Gastrocnemius medialis (tissue), 4 donors: Measurements from ENCODE around the gene ZSWIM1. TPM values are rescaled to one million over a fixed set of nuclear protein-coding genes. Genes with fewer than 3 reads are reported as not detected.
"Not testable (repeated sequence)": the region's sequence is repeated elsewhere in the genome, so short reads cannot be mapped to it uniquely, and the experiment has no call there.

Experiments
- ATAC-seq, 2 donors: fragments of 150-250 bp; one replicate each; pipeline ENCODE4 v1.9.1; 2016
- DNase-seq, 2 donors: peaks; one replicate each; pipeline ENCODE4 v3.0.0-alpha.2; 2019
- H3K27ac ChIP-seq, 4 donors: fragments of 200-600 bp; sonication (generic); 1 replicate in 1 of 4; 2 replicates in 3 of 4; pipeline ENCODE4 v1.5.1; 2016 to 2018; ENCODE audit warnings: mild to moderate bottlenecking in 2 of 4, moderate library complexity in 1 of 4
- H3K27me3 ChIP-seq, 3 donors: fragments of 200-600 bp; sonication (generic) in 2 of 3; 1 replicate in 1 of 3; 2 replicates in 2 of 3; pipeline versions ENCODE4 v1.5.1 to v1.6.0; 2016 to 2019; ENCODE audit warnings: mild to moderate bottlenecking in 1 of 3, moderate library complexity in 1 of 3
- H3K36me3 ChIP-seq, 2 donors: fragments of 200-600 bp; sonication (generic) in 1 of 2; one replicate each; pipeline ENCODE4 v1.5.1; 2017 to 2018
- H3K4me1 ChIP-seq, 2 donors: fragments of 200-600 bp; sonication (generic) in 1 of 2; one replicate each; pipeline ENCODE4 v1.5.1; 2016 to 2017; ENCODE audit warnings: mild to moderate bottlenecking in 2 of 2
- H3K4me3 ChIP-seq, 4 donors: fragments of 200-600 bp; sonication (generic) in 3 of 4; 1 replicate in 1 of 4; 2 replicates in 3 of 4; pipeline ENCODE4 v1.5.1; 2016 to 2019; ENCODE audit warnings: mild to moderate bottlenecking in 2 of 4
- H3K9me3 ChIP-seq, 3 donors: fragments of 200-600 bp; sonication (generic) in 2 of 3; 1 replicate in 1 of 3; 2 replicates in 2 of 3; pipeline ENCODE4 v1.5.1; 2016 to 2019
- POLR2A ChIP-seq, 2 donors: fragments of 450-650 bp; IDR thresholded peaks; one replicate each; pipeline ENCODE4 v1.6.1; 2017; ENCODE audit warnings: antibody characterized with exemption in 2 of 2, mild to moderate bottlenecking in 2 of 2, moderate library complexity in 2 of 2
- in situ Hi-C, 4 donors: fragments of 200-750 bp; cut with MboI; loops; one replicate each; pipeline versions ENCODE4 v1.15.0 to v1.8.0; 2017; ENCODE audit warnings: low sequenced_read_pairs in 4 of 4
- intact Hi-C: fragments of 100-400 bp; cut with DNase I; formaldehyde crosslinking; loops from one replicate; pipeline ENCODE4 v1.15.1; 2023; ENCODE audit warnings: low total_unique reads
- total RNA-seq, 4 donors: library from RNA; depleted of rRNA; stranded (reverse); fragments of >200 nt; gene quantifications; one replicate each; pipeline versions ENCODE4 v1.1.0 to v1.2.3, GENCODE V29; 2016
- TF ChIP-seq, protein P1 (sequence below), 5 experiments: fragments of 450-650 bp in 3 of 5; fragments of 200-600 bp in 2 of 5; sonication (generic) in 2 of 5; IDR thresholded peaks in 4 of 5; conservative IDR thresholded peaks in 1 of 5; 1 replicate in 4 of 5; 2 replicates in 1 of 5; pipeline ENCODE4 v1.5.1; 2016 to 2019; ENCODE audit warnings: antibody characterized with exemption in 5 of 5, mild to moderate bottlenecking in 3 of 5, moderate library complexity in 3 of 5

Gene ZSWIM1
- total RNA-seq, 4 donors from 2014 or later: 5.7 to 8.5 (median 6.9) TPM

GRCh38 chr20:45867819-45868176, 13.2 kb upstream of the ZSWIM1 start:
- in situ Hi-C loops (no loop called here), intact Hi-C loops (no loop called here)
- ATAC-seq (no peak), DNase-seq (no peak)
- no peaks in the 10 kb centered on the region for H3K27me3 ChIP-seq
- no peaks in the 10 kb centered on the region for H3K4me1 ChIP-seq
- no peaks in the 10 kb centered on the region for H3K9me3 ChIP-seq
- TF ChIP-seq POLR2A (IDR thresholded peaks at IDR 0.05): no peak
- TF ChIP-seq, protein P1, sequence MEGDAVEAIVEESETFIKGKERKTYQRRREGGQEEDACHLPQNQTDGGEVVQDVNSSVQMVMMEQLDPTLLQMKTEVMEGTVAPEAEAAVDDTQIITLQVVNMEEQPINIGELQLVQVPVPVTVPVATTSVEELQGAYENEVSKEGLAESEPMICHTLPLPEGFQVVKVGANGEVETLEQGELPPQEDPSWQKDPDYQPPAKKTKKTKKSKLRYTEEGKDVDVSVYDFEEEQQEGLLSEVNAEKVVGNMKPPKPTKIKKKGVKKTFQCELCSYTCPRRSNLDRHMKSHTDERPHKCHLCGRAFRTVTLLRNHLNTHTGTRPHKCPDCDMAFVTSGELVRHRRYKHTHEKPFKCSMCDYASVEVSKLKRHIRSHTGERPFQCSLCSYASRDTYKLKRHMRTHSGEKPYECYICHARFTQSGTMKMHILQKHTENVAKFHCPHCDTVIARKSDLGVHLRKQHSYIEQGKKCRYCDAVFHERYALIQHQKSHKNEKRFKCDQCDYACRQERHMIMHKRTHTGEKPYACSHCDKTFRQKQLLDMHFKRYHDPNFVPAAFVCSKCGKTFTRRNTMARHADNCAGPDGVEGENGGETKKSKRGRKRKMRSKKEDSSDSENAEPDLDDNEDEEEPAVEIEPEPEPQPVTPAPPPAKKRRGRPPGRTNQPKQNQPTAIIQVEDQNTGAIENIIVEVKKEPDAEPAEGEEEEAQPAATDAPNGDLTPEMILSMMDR (IDR thresholded peaks at IDR 0.05 in 4 of 5, conservative IDR thresholded peaks at IDR 0.05 in 1 of 5): no peak
- no peak overlapping the region for H3K4me3 ChIP-seq
- no peaks in the 10 kb centered on the region for H3K36me3 ChIP-seq
- no peak overlapping the region for H3K27ac ChIP-seq

DNA sequence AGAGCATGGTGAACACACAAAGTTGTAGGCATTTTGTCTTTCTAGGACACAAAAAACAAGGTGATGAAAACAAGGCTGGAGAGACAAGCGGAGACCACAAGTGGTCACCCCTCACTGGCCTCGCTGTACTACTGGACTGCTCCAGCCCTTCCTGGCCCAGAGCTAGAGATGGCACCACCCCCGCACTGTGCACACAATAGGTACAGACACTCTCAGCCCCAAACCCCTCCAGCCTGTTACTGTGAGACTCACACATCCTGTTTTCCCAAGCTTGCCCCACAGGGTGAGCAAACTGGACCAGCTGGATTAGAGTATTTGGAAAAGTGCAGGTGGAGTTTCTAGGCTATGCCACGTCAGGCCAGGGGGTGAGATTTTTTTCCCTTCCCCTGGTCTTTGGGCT, 8.4 kb upstream of the ZSWIM1 start:
- H3K4me1 ChIP-seq: no peaks in the 10 kb centered on the region
- no peak overlapping the region for H3K27ac ChIP-seq
- H3K4me3 ChIP-seq: no peak overlapping the region
- in situ Hi-C loops (no loop called here), intact Hi-C loops (no loop called here)
- no peak for ATAC-seq
- H3K27me3 ChIP-seq: no peaks in the 10 kb centered on the region
- no peaks in the 10 kb centered on the region for H3K9me3 ChIP-seq
- no peak for DNase-seq
- peaks cover 0 to 9% of the 10 kb centered on the region in 2 donors for H3K36me3 ChIP-seq
- TF ChIP-seq, protein P1 (IDR thresholded peaks at IDR 0.05 in 4 of 5, conservative IDR thresholded peaks at IDR 0.05 in 1 of 5): no peak
- no peak for TF ChIP-seq POLR2A (IDR thresholded peaks at IDR 0.05)

- intact Hi-C loops: no loop called here
- peaks cover 0 to 18% of the 10 kb centered on the region in 2 donors for H3K36me3 ChIP-seq
- TF ChIP-seq, protein P1 (IDR thresholded peaks at IDR 0.05 in 4 of 5, conservative IDR thresholded peaks at IDR 0.05 in 1 of 5): no peak
- no peak for TF ChIP-seq POLR2A (IDR thresholded peaks at IDR 0.05)
Measured at GRCh38 chr20:45873409-45874103, 7.5 kb upstream of the ZSWIM1 start.

GRCh38 chr20:45874104-45874481, 6.9 kb upstream of the ZSWIM1 start:
- in situ Hi-C loops, H3K27ac ChIP-seq, intact Hi-C loops, H3K4me1 ChIP-seq, DNase-seq, H3K9me3 ChIP-seq, H3K4me3 ChIP-seq, ATAC-seq, H3K27me3 ChIP-seq: not testable (repeated sequence)
- peaks cover 0 to 18% of the 10 kb centered on the region in 2 donors for H3K36me3 ChIP-seq

More at GRCh38 chr20:45873409-45874103, 7.5 kb upstream of the ZSWIM1 start:
- Histone ChIP-seq H3K4me1 (no peaks in the 10 kb centered on the region), H3K9me3 (no peaks in the 10 kb centered on the region), H3K27me3 (no peaks in the 10 kb centered on the region), H3K27ac (no peak overlapping the region), H3K4me3 (no peak overlapping the region)
- no peak for ATAC-seq
- DNase-seq: no peak
- in situ Hi-C loops: no loop called here

DNA sequence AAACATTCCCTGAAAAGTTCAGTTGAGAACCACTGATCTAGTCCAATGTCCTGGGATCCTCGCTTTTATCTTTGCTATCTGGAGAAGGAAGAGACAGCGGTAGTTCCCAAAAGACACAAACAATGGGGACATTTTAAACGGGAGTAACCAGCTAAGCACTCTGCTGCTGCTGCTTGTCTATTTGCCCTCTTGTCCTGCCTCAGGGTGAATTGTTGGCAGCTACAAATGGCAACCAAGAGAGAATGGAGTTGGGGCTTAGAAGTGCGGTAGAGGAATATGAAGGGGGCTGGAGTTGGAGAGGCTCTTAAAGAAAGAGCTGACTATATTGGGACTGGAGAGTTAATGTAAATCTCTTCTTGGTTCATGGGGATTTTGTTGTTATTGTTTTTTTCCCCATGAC, 6.5 kb upstream of the ZSWIM1 start:
- H3K4me3 ChIP-seq: no peak overlapping the region
- no peak for ATAC-seq
- H3K36me3 ChIP-seq: peaks cover 0 to 18% of the 10 kb centered on the region in 2 donors
- no peaks in the 10 kb centered on the region for H3K4me1 ChIP-seq
- in situ Hi-C loops (no loop called here), intact Hi-C loops (no loop called here)
- DNase-seq: no peak
- no peak overlapping the region for H3K27ac ChIP-seq
- H3K27me3 ChIP-seq: no peaks in the 10 kb centered on the region
- TF ChIP-seq, protein P1 (IDR thresholded peaks at IDR 0.05 in 4 of 5, conservative IDR thresholded peaks at IDR 0.05 in 1 of 5): no peak
- TF ChIP-seq POLR2A (IDR thresholded peaks at IDR 0.05): no peak
- H3K9me3 ChIP-seq: no peaks in the 10 kb centered on the region
